Measurements from ENCODE around the gene MTREX. TPM values are rescaled to one million over a fixed set of nuclear protein-coding genes. Genes with fewer than 3 reads are reported as not detected.

The MTREX gene
- total RNA-seq, 1 experiment from 2014 or later = 102 TPM

GRCh38 chr5:55450050-55450765, 142.4 kb downstream of the MTREX start:
- in situ Hi-C loops (cut with HindIII; ENCODE audit: low sequenced_read_pairs) = no loop called here
- no peak for DNase-seq (ENCODE audit: low spot score)

- no peak for DNase-seq (ENCODE audit: low spot score)
These were observed 144.2 kb downstream of the MTREX start for GRCh38 chr5:55451976-55452375.

GRCh38 chr5:55453211-55453610, 145.4 kb downstream of the MTREX start:
- in situ Hi-C loops (cut with HindIII; ENCODE audit: low sequenced_read_pairs) = no loop called here

More at GRCh38 chr5:55451976-55452375, 144.2 kb downstream of the MTREX start:
- in situ Hi-C loops (cut with HindIII; ENCODE audit: low sequenced_read_pairs) = no loop called here

GRCh38 chr5:55454282-55454681, 146.5 kb downstream of the MTREX start:
- no peak for DNase-seq (ENCODE audit: low spot score)
- in situ Hi-C loops (cut with HindIII; ENCODE audit: low sequenced_read_pairs) = no loop called here

More at GRCh38 chr5:55453211-55453610, 145.4 kb downstream of the MTREX start:
- DNase-seq (ENCODE audit: low spot score) = no peak

- DNase-seq (ENCODE audit: low spot score) = no peak
- in situ Hi-C loops (cut with HindIII; ENCODE audit: low sequenced_read_pairs) = no loop called here
These were observed 148.6 kb downstream of the MTREX start for GRCh38 chr5:55456216-55456895.

GRCh38 chr5:55459572-55459971, 151.8 kb downstream of the MTREX start:
- in situ Hi-C loops (cut with HindIII; ENCODE audit: low sequenced_read_pairs) = no loop called here
- no peak for DNase-seq (ENCODE audit: low spot score)

GRCh38 chr5:55463613-55464012, 155.8 kb downstream of the MTREX start:
- DNase-seq (ENCODE audit: low spot score) = no peak

GRCh38 chr5:55467862-55468551, 160.2 kb downstream of the MTREX start:
- in situ Hi-C loops (cut with HindIII; ENCODE audit: low sequenced_read_pairs) = no loop called here

More at GRCh38 chr5:55463613-55464012, 155.8 kb downstream of the MTREX start:
- in situ Hi-C loops (cut with HindIII; ENCODE audit: low sequenced_read_pairs) = no loop called here

GRCh38 chr5:55469839-55470238, 162.1 kb downstream of the MTREX start:
- in situ Hi-C loops (cut with HindIII; ENCODE audit: low sequenced_read_pairs) = no loop called here
- no peak for DNase-seq (ENCODE audit: low spot score)

More at GRCh38 chr5:55467862-55468551, 160.2 kb downstream of the MTREX start:
- no peak for DNase-seq (ENCODE audit: low spot score)

GRCh38 chr5:55470282-55470681, 162.5 kb downstream of the MTREX start:
- DNase-seq (ENCODE audit: low spot score) = no peak
- in situ Hi-C loops (cut with HindIII; ENCODE audit: low sequenced_read_pairs) = no loop called here

GRCh38 chr5:55471468-55471867, 163.7 kb downstream of the MTREX start:
- DNase-seq (ENCODE audit: low spot score) = no peak
- in situ Hi-C loops (cut with HindIII; ENCODE audit: low sequenced_read_pairs) = no loop called here

GRCh38 chr5:55472642-55473041, 164.9 kb downstream of the MTREX start:
- no peak for DNase-seq (ENCODE audit: low spot score)
- in situ Hi-C loops (cut with HindIII; ENCODE audit: low sequenced_read_pairs) = no loop called here

Other genes with a start within 250 kb of the MTREX start
- not detected in 2 replicates for gene GZMA, start 205.3 kb upstream of the MTREX start, total RNA-seq (2014; rRNA removed; shearing (Covaris generic))
- gene GPX8, start 147.8 kb upstream of the MTREX start, total RNA-seq (2014; rRNA removed; shearing (Covaris generic)) = 45.8 and 64.4 TPM in 2 replicates
- not detected in 2 replicates for gene CDC20B, start 134.8 kb upstream of the MTREX start, total RNA-seq (2014; rRNA removed; shearing (Covaris generic))
- gene MCIDAS, start 80.7 kb upstream of the MTREX start, total RNA-seq (2014; rRNA removed; shearing (Covaris generic)) = 1.4 and 3.3 TPM in 2 replicates
- gene CCNO, start 74.4 kb upstream of the MTREX start, total RNA-seq (2014; rRNA removed; shearing (Covaris generic)) = 0.74 and 3.8 TPM in 2 replicates
- 14.0 and 31.5 TPM in 2 replicates for gene DHX29, start 295 bp upstream of the MTREX start, total RNA-seq (2014; rRNA removed; shearing (Covaris generic))
- gene PLPP1, start 227.0 kb downstream of the MTREX start, total RNA-seq (2014; rRNA removed; shearing (Covaris generic)) = 7.6 and 13.3 TPM in 2 replicates

Data from G401 (cell line).